Upper lobe of left lung (tissue), 4 donors: ENCODE measurements around the gene SOX5.

ENCODE experiments used
- EP300 ChIP-seq, 4 donors: sonication (generic); formaldehyde crosslinking; IDR thresholded peaks; one replicate each; pipeline ENCODE4 v1.5.1; 2017; ENCODE audit warnings: antibody characterized with exemption in 4 of 4, control low read depth in 2 of 4
- POLR2A ChIP-seq, 4 donors: fragments of 450-650 bp; IDR thresholded peaks; one replicate each; pipeline ENCODE4 v1.5.1; 2016 to 2017; ENCODE audit warnings: antibody characterized with exemption in 4 of 4, mild to moderate bottlenecking in 2 of 4
- TF ChIP-seq, protein P1 (sequence below), 6 experiments: fragments of 450-650 bp in 4 of 6; fragments of 200-600 bp in 2 of 6; sonication (generic) in 2 of 6; IDR thresholded peaks; one replicate each; pipeline ENCODE4 v1.5.1; 2016 to 2019; ENCODE audit warnings: antibody characterized with exemption in 6 of 6

DNA sequence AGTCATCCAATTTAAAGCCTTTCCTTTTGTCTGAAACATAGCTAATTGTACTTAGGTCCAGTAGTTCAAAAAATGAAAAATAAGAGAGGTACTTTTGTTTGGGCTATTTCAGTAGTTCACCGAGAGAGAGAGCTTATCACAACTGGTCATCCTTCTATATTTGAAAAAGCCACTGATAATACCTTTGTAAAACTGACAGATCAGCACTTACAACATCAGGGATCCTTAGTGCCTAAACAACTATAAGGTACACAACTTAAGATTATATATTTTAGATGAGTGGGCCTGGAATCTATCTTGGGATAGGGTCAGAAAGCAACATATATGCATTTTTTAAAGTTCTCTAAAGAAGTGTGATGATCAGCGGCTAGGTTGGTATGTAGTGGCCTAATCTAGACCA, 97.9 kb downstream of the SOX5 start:
- TF ChIP-seq EP300 (IDR thresholded peaks at IDR 0.05) (no peak), POLR2A (IDR thresholded peaks at IDR 0.05) (no peak)
- TF ChIP-seq, protein P1, sequence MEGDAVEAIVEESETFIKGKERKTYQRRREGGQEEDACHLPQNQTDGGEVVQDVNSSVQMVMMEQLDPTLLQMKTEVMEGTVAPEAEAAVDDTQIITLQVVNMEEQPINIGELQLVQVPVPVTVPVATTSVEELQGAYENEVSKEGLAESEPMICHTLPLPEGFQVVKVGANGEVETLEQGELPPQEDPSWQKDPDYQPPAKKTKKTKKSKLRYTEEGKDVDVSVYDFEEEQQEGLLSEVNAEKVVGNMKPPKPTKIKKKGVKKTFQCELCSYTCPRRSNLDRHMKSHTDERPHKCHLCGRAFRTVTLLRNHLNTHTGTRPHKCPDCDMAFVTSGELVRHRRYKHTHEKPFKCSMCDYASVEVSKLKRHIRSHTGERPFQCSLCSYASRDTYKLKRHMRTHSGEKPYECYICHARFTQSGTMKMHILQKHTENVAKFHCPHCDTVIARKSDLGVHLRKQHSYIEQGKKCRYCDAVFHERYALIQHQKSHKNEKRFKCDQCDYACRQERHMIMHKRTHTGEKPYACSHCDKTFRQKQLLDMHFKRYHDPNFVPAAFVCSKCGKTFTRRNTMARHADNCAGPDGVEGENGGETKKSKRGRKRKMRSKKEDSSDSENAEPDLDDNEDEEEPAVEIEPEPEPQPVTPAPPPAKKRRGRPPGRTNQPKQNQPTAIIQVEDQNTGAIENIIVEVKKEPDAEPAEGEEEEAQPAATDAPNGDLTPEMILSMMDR (IDR thresholded peaks at IDR 0.05), result no peak
